HepG2 (cell line): ENCODE data around the gene BEST2. TPM values are rescaled to one million over a fixed set of nuclear protein-coding genes. Genes with fewer than 3 reads are reported as not detected.

Experiments
- ASH2L ChIP-seq: fragments of 300-600, 200-600 bp; sonication (generic); IDR thresholded peaks from 2 replicates; pipeline ENCODE4 v1.7.0; 2017; ENCODE audit warnings: low read depth, mild to moderate bottlenecking, moderate library complexity, mixed read lengths, low read length; ENCODE audit not compliant: insufficient read length
- CREM ChIP-seq, 2 experiments: sonication (generic) in 1 of 2; formaldehyde crosslinking in 1 of 2; IDR thresholded peaks; 2 replicates each; pipeline versions ENCODE4 v1.4.0 to v1.6.1; 2016 to 2020; ENCODE audit warnings: antibody characterized with exemption in 1 of 2, mild to moderate bottlenecking in 1 of 2, missing genetic modification reagents in 1 of 2
- FOSL1 ChIP-seq: sonication (generic); formaldehyde crosslinking; IDR thresholded peaks from 2 replicates; pipeline ENCODE4 v1.9.0; 2021; ENCODE audit warnings: missing genetic modification reagents, borderline replicate concordance
- FOXO4 ChIP-seq: sonication (generic); formaldehyde crosslinking; conservative IDR thresholded peaks from 2 replicates; pipeline ENCODE4 v1.8.1; 2023; ENCODE audit warnings: missing genetic modification reagents
- HIC2 ChIP-seq: sonication (generic); formaldehyde crosslinking; IDR thresholded peaks from 2 replicates; pipeline ENCODE4 v1.9.0; 2022; ENCODE audit warnings: low read depth, missing genetic modification reagents
- PAXIP1 ChIP-seq: sonication (generic); formaldehyde crosslinking; conservative IDR thresholded peaks from 2 replicates; pipeline ENCODE4 v1.4.0; 2020; ENCODE audit warnings: mild to moderate bottlenecking, missing genetic modification reagents, moderate library complexity
- PITX1 ChIP-seq: sonication (generic); formaldehyde crosslinking; IDR thresholded peaks from 2 replicates; pipeline ENCODE4 v1.5.1; 2020; ENCODE audit warnings: mild to moderate bottlenecking, missing genetic modification reagents
- ZBTB20 ChIP-seq: sonication (generic); formaldehyde crosslinking; IDR thresholded peaks from 2 replicates; pipeline ENCODE4 v1.8.1; 2023; ENCODE audit warnings: missing genetic modification reagents, low read depth, mild to moderate bottlenecking, borderline replicate concordance
- ZBTB39 ChIP-seq: sonication (generic); formaldehyde crosslinking; IDR thresholded peaks from 2 replicates; pipeline ENCODE4 v1.5.0; 2020; ENCODE audit warnings: missing genetic modification reagents
- ZNF546 ChIP-seq: sonication (generic); formaldehyde crosslinking; conservative IDR thresholded peaks from 2 replicates; pipeline ENCODE4 v1.8.1; 2023; ENCODE audit warnings: mild to moderate bottlenecking, missing genetic modification reagents
- ZNF549 ChIP-seq: sonication (generic); formaldehyde crosslinking; IDR thresholded peaks from 2 replicates; pipeline ENCODE4 v1.5.0; 2020; ENCODE audit warnings: missing genetic modification reagents
- ZNF567 ChIP-seq: sonication (generic); formaldehyde crosslinking; IDR thresholded peaks from 2 replicates; pipeline ENCODE4 v1.8.1; 2023; ENCODE audit warnings: mild to moderate bottlenecking, missing genetic modification reagents, borderline replicate concordance
- ZNF570 ChIP-seq: sonication (generic); formaldehyde crosslinking; IDR thresholded peaks from 2 replicates; pipeline ENCODE4 v1.4.0; 2020; ENCODE audit warnings: mild to moderate bottlenecking, missing genetic modification reagents, borderline replicate concordance
- ZNF800 ChIP-seq: sonication (generic); formaldehyde crosslinking; IDR thresholded peaks from 2 replicates; pipeline ENCODE4 v1.4.0; 2020; ENCODE audit warnings: missing genetic modification reagents
- ZNF891 ChIP-seq: sonication (generic); formaldehyde crosslinking; IDR thresholded peaks from 2 replicates; pipeline ENCODE4 v1.5.0; 2020; ENCODE audit warnings: mild to moderate bottlenecking, missing genetic modification reagents
- ZSCAN22 ChIP-seq: sonication (generic); formaldehyde crosslinking; IDR thresholded peaks from 2 replicates; pipeline ENCODE4 v1.4.0; 2020; ENCODE audit warnings: mild to moderate bottlenecking, missing genetic modification reagents
- polyA plus RNA-seq, 8 experiments: library from polyadenylated mRNA; depleted of rRNA in 3 of 8; stranded (reverse) in 7 of 8; unstranded in 1 of 8; fragments of >200 nt; fragmentation: Illumina TruSeq in 4 of 8; extraction: Trizol in 4 of 8; gene quantifications; 2 replicates each; pipeline versions ENCODE4 v1.2.1 to v1.2.3, GENCODE V29; 2011 to 2016; ENCODE audit warnings: low read depth in 4 of 8, missing spikeins in 1 of 8, mixed read lengths in 1 of 8; ENCODE audit not compliant: insufficient read depth in 1 of 8
- total RNA-seq, 5 experiments: library from RNA; depleted of rRNA; stranded (reverse); fragments of >200 nt; fragmentation: Illumina TruSeq; extraction: Trizol; gene quantifications; 2 replicates each; pipeline ENCODE4 v1.2.3, GENCODE V29; 2016; ENCODE audit warnings: low read depth in 1 of 5

BEST2 gene
- total and polyA plus RNA-seq, 2 of the 13 experiments (the other 11 are each of a cell fraction or from before 2014, with no cell fraction given), result not detected

GRCh38 chr19:12793290-12794195 is 42.0 kb downstream of the BEST2 start (continued):
- TF ChIP-seq ZBTB39 (CRISPR knock-in tag), result no peak
- TF ChIP-seq ZNF546 (CRISPR knock-in tag), result no peak
- TF ChIP-seq ZSCAN22 (CRISPR knock-in tag), result peak; percentile 88
- TF ChIP-seq PITX1 (CRISPR knock-in tag), result peak; percentile 22; the same call in 1 of the 2 replicates
- TF ChIP-seq PAXIP1 (CRISPR knock-in tag), result peak; percentile 34
- TF ChIP-seq FOXO4 (CRISPR knock-in tag), result no peak
- TF ChIP-seq ZNF570 (CRISPR knock-in tag), result no peak
- TF ChIP-seq CREM (IDR thresholded peaks at IDR 0.05), result peak; percentile 74
- TF ChIP-seq CREM (CRISPR knock-in tag; IDR thresholded peaks at IDR 0.05), result peak; percentile 39; the same call in 1 of the 2 replicates
- TF ChIP-seq ZNF800 (CRISPR knock-in tag), result no peak
- TF ChIP-seq ZNF891 (CRISPR knock-in tag), result no peak
- TF ChIP-seq ZNF567 (CRISPR knock-in tag), result no peak
- TF ChIP-seq ASH2L, result no peak
- no peak for TF ChIP-seq ZNF549 (CRISPR knock-in tag)
- TF ChIP-seq HIC2 (CRISPR knock-in tag), result peak; percentile 31; the same call in 1 of the 2 replicates
- TF ChIP-seq ZBTB20 (CRISPR knock-in tag), result no peak
- TF ChIP-seq FOSL1, result no peak
